ENCODE measurements around the gene FBLN1.
A peak's percentile ranks its signal among the peaks of the same experiment; 100 is the strongest.
"Not testable (repeated sequence)": the region's sequence is repeated elsewhere in the genome, so short reads cannot be mapped to it uniquely, and the experiment has no call there.

Gene FBLN1

GRCh38 chr22:45543243-45543642 is 40.6 kb downstream of the FBLN1 start:
- FAIRE-seq: no peak

GRCh38 chr22:45544588-45545170 is 42.0 kb downstream of the FBLN1 start:
- FAIRE-seq (no peak), DNase-seq (ENCODE audit: extremely low spot score, insufficient read length, low read depth) (no peak)

More at GRCh38 chr22:45543243-45543642, 40.6 kb downstream of the FBLN1 start:
- no peak for DNase-seq (ENCODE audit: extremely low spot score, insufficient read length, low read depth)

- no peak for FAIRE-seq
- DNase-seq (ENCODE audit: extremely low spot score, insufficient read length, low read depth): no peak
These were observed 43.8 kb downstream of the FBLN1 start for GRCh38 chr22:45546333-45547015.

GRCh38 chr22:45547016-45547345 is 44.3 kb downstream of the FBLN1 start:
- FAIRE-seq: no peak
- no peak for DNase-seq (ENCODE audit: extremely low spot score, insufficient read length, low read depth)

GRCh38 chr22:45547731-45548130 is 45.0 kb downstream of the FBLN1 start:
- FAIRE-seq: no peak
- DNase-seq (ENCODE audit: extremely low spot score, insufficient read length, low read depth): no peak

- no peak for FAIRE-seq
- DNase-seq (ENCODE audit: extremely low spot score, insufficient read length, low read depth): no peak
These were observed 45.7 kb downstream of the FBLN1 start for GRCh38 chr22:45548247-45548840.

GRCh38 chr22:45548991-45549761 is 46.5 kb downstream of the FBLN1 start:
- DNase-seq (ENCODE audit: extremely low spot score, insufficient read length, low read depth) (no peak), FAIRE-seq (no peak)

- FAIRE-seq: no peak
These were observed 47.2 kb downstream of the FBLN1 start for GRCh38 chr22:45549762-45550378.

GRCh38 chr22:45550416-45550815 is 47.7 kb downstream of the FBLN1 start:
- FAIRE-seq: no peak
- DNase-seq (ENCODE audit: extremely low spot score, insufficient read length, low read depth): no peak

More at GRCh38 chr22:45549762-45550378, 47.2 kb downstream of the FBLN1 start:
- DNase-seq (ENCODE audit: extremely low spot score, insufficient read length, low read depth): no peak

- no peak for FAIRE-seq
- no peak for DNase-seq (ENCODE audit: extremely low spot score, insufficient read length, low read depth)
These were observed 48.2 kb downstream of the FBLN1 start for GRCh38 chr22:45550891-45551290.

GRCh38 chr22:45551310-45552016 is 48.8 kb downstream of the FBLN1 start:
- DNase-seq (ENCODE audit: extremely low spot score, insufficient read length, low read depth): no peak
- no peak for FAIRE-seq

GRCh38 chr22:45552017-45552411 is 49.3 kb downstream of the FBLN1 start:
- DNase-seq (ENCODE audit: extremely low spot score, insufficient read length, low read depth) (no peak), FAIRE-seq (no peak)

GRCh38 chr22:45552580-45553350 is 50.1 kb downstream of the FBLN1 start:
- FAIRE-seq (no peak), DNase-seq (ENCODE audit: extremely low spot score, insufficient read length, low read depth) (no peak)

- DNase-seq (ENCODE audit: extremely low spot score, insufficient read length, low read depth) (peak; percentile 48), FAIRE-seq (no peak)
These were observed 50.8 kb downstream of the FBLN1 start for GRCh38 chr22:45553351-45554039.

GRCh38 chr22:45554040-45554406 is 51.3 kb downstream of the FBLN1 start:
- no peak for FAIRE-seq
- no peak for DNase-seq (ENCODE audit: extremely low spot score, insufficient read length, low read depth)

GRCh38 chr22:45554861-45555260 is 52.2 kb downstream of the FBLN1 start:
- no peak for FAIRE-seq
- DNase-seq (ENCODE audit: extremely low spot score, insufficient read length, low read depth): no peak

GRCh38 chr22:45557926-45558325 is 55.2 kb downstream of the FBLN1 start:
- not testable (repeated sequence) for FAIRE-seq; DNase-seq (ENCODE audit: extremely low spot score, insufficient read length, low read depth)

GRCh38 chr22:45560092-45560491 is 57.4 kb downstream of the FBLN1 start:
- DNase-seq (ENCODE audit: extremely low spot score, insufficient read length, low read depth); FAIRE-seq: not testable (repeated sequence)

All from GM18507 (cell line).